Measurements from ENCODE around the gene CHRNA10.

DNA sequence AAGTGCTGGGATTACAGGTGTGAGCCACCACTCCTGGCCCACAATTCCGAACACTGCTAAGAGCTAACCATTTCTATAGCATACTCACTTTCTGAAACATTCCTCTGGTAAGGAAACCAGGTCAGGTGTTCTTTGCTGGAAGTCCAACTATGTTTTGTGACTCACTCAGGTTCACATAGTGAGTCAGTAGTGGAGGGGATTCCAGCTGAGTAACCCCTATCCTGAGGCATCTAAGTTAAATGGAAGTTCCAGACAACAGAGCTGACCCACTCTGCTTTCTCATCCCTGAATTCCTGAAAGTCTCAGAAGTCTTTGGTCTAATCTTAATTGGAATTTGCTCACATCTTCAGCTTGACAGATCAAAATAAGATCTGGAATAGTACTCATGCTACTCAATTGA is 3.0 kb upstream of the CHRNA10 start:
- TF ChIP-seq, protein P1, sequence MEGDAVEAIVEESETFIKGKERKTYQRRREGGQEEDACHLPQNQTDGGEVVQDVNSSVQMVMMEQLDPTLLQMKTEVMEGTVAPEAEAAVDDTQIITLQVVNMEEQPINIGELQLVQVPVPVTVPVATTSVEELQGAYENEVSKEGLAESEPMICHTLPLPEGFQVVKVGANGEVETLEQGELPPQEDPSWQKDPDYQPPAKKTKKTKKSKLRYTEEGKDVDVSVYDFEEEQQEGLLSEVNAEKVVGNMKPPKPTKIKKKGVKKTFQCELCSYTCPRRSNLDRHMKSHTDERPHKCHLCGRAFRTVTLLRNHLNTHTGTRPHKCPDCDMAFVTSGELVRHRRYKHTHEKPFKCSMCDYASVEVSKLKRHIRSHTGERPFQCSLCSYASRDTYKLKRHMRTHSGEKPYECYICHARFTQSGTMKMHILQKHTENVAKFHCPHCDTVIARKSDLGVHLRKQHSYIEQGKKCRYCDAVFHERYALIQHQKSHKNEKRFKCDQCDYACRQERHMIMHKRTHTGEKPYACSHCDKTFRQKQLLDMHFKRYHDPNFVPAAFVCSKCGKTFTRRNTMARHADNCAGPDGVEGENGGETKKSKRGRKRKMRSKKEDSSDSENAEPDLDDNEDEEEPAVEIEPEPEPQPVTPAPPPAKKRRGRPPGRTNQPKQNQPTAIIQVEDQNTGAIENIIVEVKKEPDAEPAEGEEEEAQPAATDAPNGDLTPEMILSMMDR (IDR thresholded peaks at IDR 0.05), result no peak
- TF ChIP-seq POLR2AphosphoS5 (IDR thresholded peaks at IDR 0.05; ENCODE audit: low read depth, low read length), result no peak
- no peak for TF ChIP-seq SIN3A (IDR thresholded peaks at IDR 0.05; ENCODE audit: borderline replicate concordance, insufficient read depth, low read depth, low read length)
- TF ChIP-seq, protein P2, sequence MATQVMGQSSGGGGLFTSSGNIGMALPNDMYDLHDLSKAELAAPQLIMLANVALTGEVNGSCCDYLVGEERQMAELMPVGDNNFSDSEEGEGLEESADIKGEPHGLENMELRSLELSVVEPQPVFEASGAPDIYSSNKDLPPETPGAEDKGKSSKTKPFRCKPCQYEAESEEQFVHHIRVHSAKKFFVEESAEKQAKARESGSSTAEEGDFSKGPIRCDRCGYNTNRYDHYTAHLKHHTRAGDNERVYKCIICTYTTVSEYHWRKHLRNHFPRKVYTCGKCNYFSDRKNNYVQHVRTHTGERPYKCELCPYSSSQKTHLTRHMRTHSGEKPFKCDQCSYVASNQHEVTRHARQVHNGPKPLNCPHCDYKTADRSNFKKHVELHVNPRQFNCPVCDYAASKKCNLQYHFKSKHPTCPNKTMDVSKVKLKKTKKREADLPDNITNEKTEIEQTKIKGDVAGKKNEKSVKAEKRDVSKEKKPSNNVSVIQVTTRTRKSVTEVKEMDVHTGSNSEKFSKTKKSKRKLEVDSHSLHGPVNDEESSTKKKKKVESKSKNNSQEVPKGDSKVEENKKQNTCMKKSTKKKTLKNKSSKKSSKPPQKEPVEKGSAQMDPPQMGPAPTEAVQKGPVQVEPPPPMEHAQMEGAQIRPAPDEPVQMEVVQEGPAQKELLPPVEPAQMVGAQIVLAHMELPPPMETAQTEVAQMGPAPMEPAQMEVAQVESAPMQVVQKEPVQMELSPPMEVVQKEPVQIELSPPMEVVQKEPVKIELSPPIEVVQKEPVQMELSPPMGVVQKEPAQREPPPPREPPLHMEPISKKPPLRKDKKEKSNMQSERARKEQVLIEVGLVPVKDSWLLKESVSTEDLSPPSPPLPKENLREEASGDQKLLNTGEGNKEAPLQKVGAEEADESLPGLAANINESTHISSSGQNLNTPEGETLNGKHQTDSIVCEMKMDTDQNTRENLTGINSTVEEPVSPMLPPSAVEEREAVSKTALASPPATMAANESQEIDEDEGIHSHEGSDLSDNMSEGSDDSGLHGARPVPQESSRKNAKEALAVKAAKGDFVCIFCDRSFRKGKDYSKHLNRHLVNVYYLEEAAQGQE (IDR thresholded peaks at IDR 0.05; ENCODE audit: insufficient read depth in 1 of 2, low read depth in 2 of 2, low read length in 1 of 2), result no peak

Data from Panc1 (cell line).